ENCODE results near the gene AGTRAP.
A peak's percentile ranks its signal among the peaks of the same experiment; 100 is the strongest.

Gene AGTRAP

GRCh38 chr1:11735854-11736745 is at the start of gene AGTRAP:
Gene AGTRAP, plus strand, starts transcription at chr1:11736136. Its CDS starts 73 bp downstream, at chr1:11736209.
- Histone ChIP-seq H3K9me3 (ENCODE audit: control insufficient read depth, low read depth, low read length) (no peaks in the 10 kb centered on the region), H3K27me3 (ENCODE audit: control insufficient read depth, insufficient read depth, low read length) (no peaks in the 10 kb centered on the region), H3K4me3 (ENCODE audit: low read length) (peak within 1 kb of the TSS; percentile 92), H3K27ac (ENCODE audit: low read length) (peak within 1 kb of the TSS; percentile 97), H3K4me1 (ENCODE audit: control insufficient read depth, low read depth, low read length) (peaks cover 26% of the 10 kb centered on the region), H3K36me3 (ENCODE audit: control insufficient read depth, low read depth, low read length) (no peaks in the 10 kb centered on the region), H3K9ac (ENCODE audit: low read length) (peak within 1 kb of the TSS; percentile 92)

- H3K4me3 ChIP-seq (ENCODE audit: low read length), result no peak overlapping the region
- no peak overlapping the region for H3K9ac ChIP-seq (ENCODE audit: low read length)
- H3K36me3 ChIP-seq (ENCODE audit: control insufficient read depth, low read depth, low read length), result peaks cover 8% of the 10 kb centered on the region
- no peaks in the 10 kb centered on the region for H3K27me3 ChIP-seq (ENCODE audit: control insufficient read depth, insufficient read depth, low read length)
- no peaks in the 10 kb centered on the region for H3K9me3 ChIP-seq (ENCODE audit: control insufficient read depth, low read depth, low read length)
- no peak overlapping the region for H3K27ac ChIP-seq (ENCODE audit: low read length)
- H3K4me1 ChIP-seq (ENCODE audit: control insufficient read depth, low read depth, low read length), result peaks cover 40% of the 10 kb centered on the region
These were observed 47.4 kb upstream of the AGTRAP start for GRCh38 chr1:11688506-11688905.

GRCh38 chr1:11690397-11691301 is 45.3 kb upstream of the AGTRAP start:
- H3K4me1 ChIP-seq (ENCODE audit: control insufficient read depth, low read depth, low read length), result peaks cover 30% of the 10 kb centered on the region
- H3K36me3 ChIP-seq (ENCODE audit: control insufficient read depth, low read depth, low read length), result peaks cover 6% of the 10 kb centered on the region
- H3K4me3 ChIP-seq (ENCODE audit: low read length), result peak overlapping the region; percentile 70
- H3K27ac ChIP-seq (ENCODE audit: low read length), result peak overlapping the region; percentile 87
- H3K27me3 ChIP-seq (ENCODE audit: control insufficient read depth, insufficient read depth, low read length), result no peaks in the 10 kb centered on the region
- H3K9ac ChIP-seq (ENCODE audit: low read length), result peak overlapping the region; percentile 82
- no peaks in the 10 kb centered on the region for H3K9me3 ChIP-seq (ENCODE audit: control insufficient read depth, low read depth, low read length)

GRCh38 chr1:11691302-11691914 is 44.5 kb upstream of the AGTRAP start, which contains the start of gene DRAXIN:
Gene DRAXIN, plus strand, starts transcription at chr1:11691710. Its CDS starts 14,549 bp downstream, at chr1:11706259.
- Histone ChIP-seq H3K4me1 (ENCODE audit: control insufficient read depth, low read depth, low read length) (peaks cover 30% of the 10 kb centered on the region), H3K9ac (ENCODE audit: low read length) (peak within 1 kb of the TSS; percentile 82), H3K27me3 (ENCODE audit: control insufficient read depth, insufficient read depth, low read length) (no peaks in the 10 kb centered on the region), H3K4me3 (ENCODE audit: low read length) (peak within 1 kb of the TSS; percentile 70), H3K36me3 (ENCODE audit: control insufficient read depth, low read depth, low read length) (peaks cover 4% of the 10 kb centered on the region), H3K27ac (ENCODE audit: low read length) (peak within 1 kb of the TSS; percentile 87), H3K9me3 (ENCODE audit: control insufficient read depth, low read depth, low read length) (no peaks in the 10 kb centered on the region)

GRCh38 chr1:11691928-11692711 is 43.8 kb upstream of the AGTRAP start:
- H3K27me3 ChIP-seq (ENCODE audit: control insufficient read depth, insufficient read depth, low read length), result no peaks in the 10 kb centered on the region
- peak overlapping the region; percentile 33 for H3K27ac ChIP-seq (ENCODE audit: low read length)
- H3K9ac ChIP-seq (ENCODE audit: low read length), result peak overlapping the region; percentile 75
- peak overlapping the region; percentile 70 for H3K4me3 ChIP-seq (ENCODE audit: low read length)
- H3K4me1 ChIP-seq (ENCODE audit: control insufficient read depth, low read depth, low read length), result peaks cover 30% of the 10 kb centered on the region
- H3K9me3 ChIP-seq (ENCODE audit: control insufficient read depth, low read depth, low read length), result no peaks in the 10 kb centered on the region
- peaks cover 4% of the 10 kb centered on the region for H3K36me3 ChIP-seq (ENCODE audit: control insufficient read depth, low read depth, low read length)

- Histone ChIP-seq H3K9ac (ENCODE audit: low read length) (no peak overlapping the region), H3K4me1 (ENCODE audit: control insufficient read depth, low read depth, low read length) (peaks cover 28% of the 10 kb centered on the region), H3K36me3 (ENCODE audit: control insufficient read depth, low read depth, low read length) (no peaks in the 10 kb centered on the region), H3K9me3 (ENCODE audit: control insufficient read depth, low read depth, low read length) (no peaks in the 10 kb centered on the region), H3K4me3 (ENCODE audit: low read length) (peak overlapping the region; percentile 70), H3K27ac (ENCODE audit: low read length) (no peak overlapping the region), H3K27me3 (ENCODE audit: control insufficient read depth, insufficient read depth, low read length) (no peaks in the 10 kb centered on the region)
These were observed 42.8 kb upstream of the AGTRAP start for GRCh38 chr1:11693024-11693590.

- Histone ChIP-seq H3K36me3 (ENCODE audit: control insufficient read depth, low read depth, low read length) (no peaks in the 10 kb centered on the region), H3K4me3 (ENCODE audit: low read length) (no peak overlapping the region), H3K27me3 (ENCODE audit: control insufficient read depth, insufficient read depth, low read length) (no peaks in the 10 kb centered on the region), H3K9me3 (ENCODE audit: control insufficient read depth, low read depth, low read length) (no peaks in the 10 kb centered on the region), H3K4me1 (ENCODE audit: control insufficient read depth, low read depth, low read length) (peaks cover 27% of the 10 kb centered on the region), H3K27ac (ENCODE audit: low read length) (no peak overlapping the region), H3K9ac (ENCODE audit: low read length) (no peak overlapping the region)
These were observed 42.0 kb upstream of the AGTRAP start for GRCh38 chr1:11693917-11694316.

- Histone ChIP-seq H3K27me3 (ENCODE audit: control insufficient read depth, insufficient read depth, low read length) (no peaks in the 10 kb centered on the region), H3K4me1 (ENCODE audit: control insufficient read depth, low read depth, low read length) (peaks cover 20% of the 10 kb centered on the region), H3K9ac (ENCODE audit: low read length) (no peak overlapping the region)
These were observed 40.1 kb upstream of the AGTRAP start for GRCh38 chr1:11695861-11696260.

GRCh38 chr1:11697188-11697892 is 38.6 kb upstream of the AGTRAP start:
- H3K9ac ChIP-seq (ENCODE audit: low read length), result no peak overlapping the region
- H3K27me3 ChIP-seq (ENCODE audit: control insufficient read depth, insufficient read depth, low read length), result no peaks in the 10 kb centered on the region
- H3K36me3 ChIP-seq (ENCODE audit: control insufficient read depth, low read depth, low read length), result no peaks in the 10 kb centered on the region
- peaks cover 26% of the 10 kb centered on the region for H3K4me1 ChIP-seq (ENCODE audit: control insufficient read depth, low read depth, low read length)
- H3K9me3 ChIP-seq (ENCODE audit: control insufficient read depth, low read depth, low read length), result no peaks in the 10 kb centered on the region
- no peak overlapping the region for H3K4me3 ChIP-seq (ENCODE audit: low read length)
- no peak overlapping the region for H3K27ac ChIP-seq (ENCODE audit: low read length)

More at GRCh38 chr1:11695861-11696260, 40.1 kb upstream of the AGTRAP start:
- no peak overlapping the region for H3K4me3 ChIP-seq (ENCODE audit: low read length)
- H3K36me3 ChIP-seq (ENCODE audit: control insufficient read depth, low read depth, low read length), result no peaks in the 10 kb centered on the region
- no peaks in the 10 kb centered on the region for H3K9me3 ChIP-seq (ENCODE audit: control insufficient read depth, low read depth, low read length)
- H3K27ac ChIP-seq (ENCODE audit: low read length), result no peak overlapping the region

- Histone ChIP-seq H3K27me3 (ENCODE audit: control insufficient read depth, insufficient read depth, low read length) (no peaks in the 10 kb centered on the region), H3K36me3 (ENCODE audit: control insufficient read depth, low read depth, low read length) (no peaks in the 10 kb centered on the region), H3K9me3 (ENCODE audit: control insufficient read depth, low read depth, low read length) (no peaks in the 10 kb centered on the region), H3K4me1 (ENCODE audit: control insufficient read depth, low read depth, low read length) (peaks cover 22% of the 10 kb centered on the region), H3K27ac (ENCODE audit: low read length) (no peak overlapping the region), H3K4me3 (ENCODE audit: low read length) (no peak overlapping the region), H3K9ac (ENCODE audit: low read length) (no peak overlapping the region)
These were observed 38.1 kb upstream of the AGTRAP start for GRCh38 chr1:11697893-11698210.

All from iPS-18a (cell line).